ENCODE results near the gene RABGAP1L.

DNA sequence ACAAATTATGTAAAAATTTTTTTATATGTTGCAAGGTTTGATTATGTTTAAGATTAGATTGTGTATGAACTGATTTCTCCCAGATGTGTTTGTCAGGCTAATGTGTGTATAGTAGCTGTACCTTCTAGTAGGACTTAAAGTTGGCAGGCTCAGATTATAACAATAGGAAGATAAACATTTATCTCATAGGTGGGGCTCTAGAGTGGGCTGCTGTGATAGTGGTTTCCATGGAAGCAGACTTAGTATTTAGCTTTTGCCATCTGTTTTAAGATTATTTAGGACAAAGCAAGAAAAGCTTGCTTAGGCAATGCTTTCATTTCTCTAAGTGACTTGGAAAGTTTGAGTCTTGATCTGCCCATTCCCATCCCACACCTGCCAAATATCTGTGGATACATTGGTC, 652.7 kb downstream of the RABGAP1L start:
- TF ChIP-seq, protein P1, sequence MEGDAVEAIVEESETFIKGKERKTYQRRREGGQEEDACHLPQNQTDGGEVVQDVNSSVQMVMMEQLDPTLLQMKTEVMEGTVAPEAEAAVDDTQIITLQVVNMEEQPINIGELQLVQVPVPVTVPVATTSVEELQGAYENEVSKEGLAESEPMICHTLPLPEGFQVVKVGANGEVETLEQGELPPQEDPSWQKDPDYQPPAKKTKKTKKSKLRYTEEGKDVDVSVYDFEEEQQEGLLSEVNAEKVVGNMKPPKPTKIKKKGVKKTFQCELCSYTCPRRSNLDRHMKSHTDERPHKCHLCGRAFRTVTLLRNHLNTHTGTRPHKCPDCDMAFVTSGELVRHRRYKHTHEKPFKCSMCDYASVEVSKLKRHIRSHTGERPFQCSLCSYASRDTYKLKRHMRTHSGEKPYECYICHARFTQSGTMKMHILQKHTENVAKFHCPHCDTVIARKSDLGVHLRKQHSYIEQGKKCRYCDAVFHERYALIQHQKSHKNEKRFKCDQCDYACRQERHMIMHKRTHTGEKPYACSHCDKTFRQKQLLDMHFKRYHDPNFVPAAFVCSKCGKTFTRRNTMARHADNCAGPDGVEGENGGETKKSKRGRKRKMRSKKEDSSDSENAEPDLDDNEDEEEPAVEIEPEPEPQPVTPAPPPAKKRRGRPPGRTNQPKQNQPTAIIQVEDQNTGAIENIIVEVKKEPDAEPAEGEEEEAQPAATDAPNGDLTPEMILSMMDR (IDR thresholded peaks at IDR 0.05) = no peak
- TF ChIP-seq POLR2A (IDR thresholded peaks at IDR 0.05) = no peak

Measured in right lobe of liver (tissue), 4 donors.